GM12878 (cell line): Measurements from ENCODE around the gene SORT1. TPM values are rescaled to one million over a fixed set of nuclear protein-coding genes. Genes with fewer than 3 reads are reported as not detected.

Experiments used
- ATAC-seq: fragments of 200-7000 bp; cut with Tn5 transposase; 3 replicates; pipeline ENCODE4 v1.9.1; 2020; ENCODE audit warnings: mild to moderate bottlenecking, moderate library complexity
- BruUV-seq: library from RNA; stranded (reverse); fragments of 400-500 nt; replicated peaks from 2 replicates; lab custom pipeline; 2021; lab: Mats Ljungman, UMichigan
- CTCF ChIA-PET: fragments of 300-600 bp; sonication (Branson Sonifier 250); formaldehyde crosslinking; extraction: SDS; loops from one replicate; lab custom pipeline; 2021; ENCODE audit warnings: inconsistent platforms; lab: Yijun Ruan, JAX
- POLR2A ChIA-PET: fragments of 350-600 bp; formaldehyde crosslinking; extraction: SDS; loops from one replicate; lab custom pipeline; 2021; ENCODE audit warnings: inconsistent platforms; lab: Charles Lee
- RAD21 ChIA-PET: fragments of 300-600 bp; sonication (Branson Sonifier 250); formaldehyde crosslinking; loops from one replicate; lab custom pipeline; 2023; ENCODE audit warnings: antibody characterized with exemption; ENCODE audit not compliant: unreplicated experiment; lab: Charles Lee
- SMC1A ChIA-PET: fragments of 300-600 bp; sonication (Branson Sonifier 250); formaldehyde crosslinking; loops from one replicate; lab custom pipeline; 2023; ENCODE audit not compliant: unreplicated experiment, uncharacterized antibody; lab: Charles Lee
- DNase-seq: peaks from one replicate; pipeline ENCODE4 v3.0.0-alpha.2; 2011; ENCODE audit warnings: low read depth, low spot score
- FAIRE-seq: peaks from 3 replicates; lab custom pipeline; 2011; peaks lifted over from hg19 to GRCh38; lab: Jason Lieb, UNC
- H2AFZ ChIP-seq: 2 replicates; pipeline ENCODE4 v1.6.0; 2011; ENCODE audit warnings: low read depth, low read length, control low read depth; ENCODE audit not compliant: control insufficient read depth
- H3K27ac ChIP-seq: 2 replicates; pipeline ENCODE4 v1.5.1; 2011; ENCODE audit warnings: control low read depth; ENCODE audit not compliant: control insufficient read depth, insufficient read depth
- H3K27me3 ChIP-seq, 2 experiments: replicated peaks in 1 of 2; 2 replicates each; pipeline versions ENCODE4 v1.6.0 to v1.6.1; 2011; ENCODE audit warnings: low read length in 1 of 2; ENCODE audit not compliant: control insufficient read depth in 2 of 2, insufficient read depth in 2 of 2
- H3K36me3 ChIP-seq, 2 experiments: 2 replicates each; pipeline ENCODE4 v1.5.1; 2011; ENCODE audit warnings: low read length in 1 of 2; ENCODE audit not compliant: control insufficient read depth in 2 of 2, insufficient read depth in 2 of 2
- H3K4me1 ChIP-seq: 2 replicates; pipeline ENCODE4 v1.6.1; 2011; ENCODE audit warnings: mild to moderate bottlenecking, low read length, moderate library complexity, mixed read lengths; ENCODE audit not compliant: control insufficient read depth, insufficient read depth
- H3K4me2 ChIP-seq: 2 replicates; pipeline ENCODE4 v1.6.0; 2011; ENCODE audit warnings: control low read depth; ENCODE audit not compliant: control insufficient read depth, insufficient read depth
- H3K4me3 ChIP-seq: fragments of 200-600 bp; sonication (generic); 2 replicates; pipeline ENCODE4 v1.5.1; 2016
- H3K79me2 ChIP-seq: 2 replicates; pipeline ENCODE4 v1.6.0; 2011; ENCODE audit warnings: low read length; ENCODE audit not compliant: control insufficient read depth, insufficient read depth
- H3K9ac ChIP-seq: 2 replicates; pipeline ENCODE4 v1.8.0; 2011; ENCODE audit warnings: low read length, control low read depth, mixed read lengths; ENCODE audit not compliant: control insufficient read depth, insufficient read depth
- H3K9me3 ChIP-seq: replicated peaks from 3 replicates; pipeline ENCODE4 v1.5.1; 2011; ENCODE audit warnings: mild to moderate bottlenecking, low read length; ENCODE audit not compliant: control insufficient read depth, insufficient read depth
- H4K20me1 ChIP-seq: 2 replicates; pipeline ENCODE4 v1.6.0; 2011; ENCODE audit not compliant: control insufficient read depth, insufficient read depth
- BRCA1 ChIP-seq: IDR thresholded peaks from 2 replicates; pipeline ENCODE4 v1.6.1; 2011; ENCODE audit warnings: low read depth, low read length, improper control_type of control experiment
- RFX5 ChIP-seq: IDR thresholded peaks from 2 replicates; pipeline ENCODE4 v1.6.1; 2011; ENCODE audit warnings: low read depth, low read length, improper control_type of control experiment
- SIN3A ChIP-seq: IDR thresholded peaks from 2 replicates; pipeline ENCODE4 v1.6.1; 2012; ENCODE audit warnings: low read depth, low read length, improper control_type of control experiment
- SUZ12 ChIP-seq: fragments of 200-600 bp; sonication (generic); IDR thresholded peaks from one replicate; pipeline ENCODE4 v1.6.1; 2018; ENCODE audit warnings: antibody characterized with exemption, mild to moderate bottlenecking; ENCODE audit not compliant: unreplicated experiment
- TCF3 ChIP-seq: IDR thresholded peaks from 2 replicates; pipeline ENCODE4 v1.6.1; 2012; ENCODE audit warnings: low read depth, mild to moderate bottlenecking, low read length, borderline replicate concordance; ENCODE audit not compliant: insufficient read depth
- YY1 ChIP-seq: IDR thresholded peaks from 2 replicates; pipeline ENCODE4 v1.6.1; 2011; ENCODE audit warnings: low read depth, mild to moderate bottlenecking, low read length
- WGBS: methylation state at CpG from one replicate; pipeline ENCODE4 v1.1.6; 2016; ENCODE audit warnings: low lambda C conversion rate; ENCODE audit not compliant: insufficient replicate concordance, insufficient coverage; ENCODE audit errors: missing lambda C conversion rate; 5-methylcytosine and 5-hydroxymethylcytosine counted together
- in situ Hi-C: fragments of 300-500 bp; cut with MboI; formaldehyde crosslinking; loops from 9 replicates; pipeline ENCODE4 v1.14.3; 2018; ENCODE audit warnings: mixed read lengths
- intact Hi-C: fragments of 100-400 bp; cut with micrococcal nuclease; formaldehyde crosslinking; loops from one replicate; pipeline ENCODE4 v1.14.2; 2022; ENCODE audit not compliant: unreplicated experiment
- polyA plus RNA-seq, 11 experiments: library from polyadenylated mRNA; depleted of rRNA in 4 of 11; unstranded in 6 of 11; stranded (reverse) in 5 of 11; fragments of >200 nt; fragmentation: Nextera tagmentation in 4 of 11; fragmentation: Illumina TruSeq in 1 of 11; extraction: Ambion mirVana in 4 of 11; extraction: Trizol in 1 of 11; gene quantifications; 1 replicate in 1 of 11; 2 replicates in 10 of 11; pipeline versions ENCODE4 v1.2.1 to v1.2.3, GENCODE V29; 2011 to 2016; ENCODE audit warnings: inconsistent platforms in 2 of 11, missing spikeins in 2 of 11, low read depth in 1 of 11
- total RNA-seq, 4 experiments: library from RNA; depleted of rRNA in 3 of 4; stranded (reverse); fragments of >200 nt in 3 of 4; fragmentation: Illumina TruSeq in 1 of 4; extraction: Trizol in 1 of 4; gene quantifications; 2 replicates each; pipeline versions ENCODE4 v1.2.1 to v1.2.3, GENCODE V29; 2013 to 2021
- TF ChIP-seq, protein P1 (sequence below): IDR thresholded peaks from 2 replicates; pipeline ENCODE4 v1.6.1; 2012; ENCODE audit warnings: improper control_type of control experiment, low read depth, low read length; ENCODE audit not compliant: insufficient replicate concordance
- TF ChIP-seq, protein P2 (sequence below): IDR thresholded peaks from 2 replicates; pipeline ENCODE4 v1.6.1; 2012; ENCODE audit warnings: low read depth, low read length, improper control_type of control experiment
- TF ChIP-seq, protein P3 (sequence below): fragments of 450-650 bp; IDR thresholded peaks from 2 replicates; pipeline ENCODE4 v1.6.1; 2017; ENCODE audit warnings: low read depth, mild to moderate bottlenecking, moderate library complexity
- TF ChIP-seq, protein P4 (sequence below): IDR thresholded peaks from 2 replicates; pipeline ENCODE4 v1.6.1; 2012; ENCODE audit warnings: low read length, inconsistent platforms
- TF ChIP-seq, protein P5 (sequence below): fragments of 450-650 bp; formaldehyde crosslinking; IDR thresholded peaks from 2 replicates; pipeline ENCODE4 v1.4.0; 2020; ENCODE audit warnings: mild to moderate bottlenecking, moderate library complexity

Gene SORT1
- total and polyA plus RNA-seq, 10 of the 15 experiments (the other 5 are each of a cell fraction or from before 2014, with no cell fraction given) = 0.06 to 1.9 (median 0.33) TPM; not detected in 1

DNA sequence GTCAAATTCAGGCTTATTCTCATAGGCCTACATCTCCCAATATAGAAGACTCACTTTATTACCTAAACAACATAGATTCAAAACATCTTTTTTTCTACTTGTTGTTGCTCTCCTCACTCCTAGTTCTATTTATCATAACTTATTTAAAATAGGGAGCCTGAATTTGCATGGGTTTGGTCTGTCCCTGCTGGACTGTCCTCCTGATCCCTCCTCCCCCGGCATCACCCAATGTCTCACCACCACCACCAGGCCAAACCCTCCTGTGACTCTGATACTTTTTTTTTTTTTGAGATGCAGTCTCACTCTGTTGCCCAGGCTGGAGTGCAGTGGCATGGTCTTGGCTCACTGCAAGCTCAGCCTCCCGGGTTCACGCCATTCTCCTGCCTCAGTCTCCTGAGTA lies 59.1 kb downstream of the SORT1 start:
- Histone ChIP-seq H3K4me3 (no peak overlapping the region), H3K9ac (no peak overlapping the region), H4K20me1 (no peaks in the 10 kb centered on the region)
- ChIA-PET SMC1A (no interaction called here), POLR2A (no interaction called here)
- FAIRE-seq = no peak
- in situ Hi-C loops = no loop called here
- intact Hi-C loops = no loop called here
- ATAC-seq = no peak
- no TSS peak for BruUV-seq
- TF ChIP-seq, protein P1, sequence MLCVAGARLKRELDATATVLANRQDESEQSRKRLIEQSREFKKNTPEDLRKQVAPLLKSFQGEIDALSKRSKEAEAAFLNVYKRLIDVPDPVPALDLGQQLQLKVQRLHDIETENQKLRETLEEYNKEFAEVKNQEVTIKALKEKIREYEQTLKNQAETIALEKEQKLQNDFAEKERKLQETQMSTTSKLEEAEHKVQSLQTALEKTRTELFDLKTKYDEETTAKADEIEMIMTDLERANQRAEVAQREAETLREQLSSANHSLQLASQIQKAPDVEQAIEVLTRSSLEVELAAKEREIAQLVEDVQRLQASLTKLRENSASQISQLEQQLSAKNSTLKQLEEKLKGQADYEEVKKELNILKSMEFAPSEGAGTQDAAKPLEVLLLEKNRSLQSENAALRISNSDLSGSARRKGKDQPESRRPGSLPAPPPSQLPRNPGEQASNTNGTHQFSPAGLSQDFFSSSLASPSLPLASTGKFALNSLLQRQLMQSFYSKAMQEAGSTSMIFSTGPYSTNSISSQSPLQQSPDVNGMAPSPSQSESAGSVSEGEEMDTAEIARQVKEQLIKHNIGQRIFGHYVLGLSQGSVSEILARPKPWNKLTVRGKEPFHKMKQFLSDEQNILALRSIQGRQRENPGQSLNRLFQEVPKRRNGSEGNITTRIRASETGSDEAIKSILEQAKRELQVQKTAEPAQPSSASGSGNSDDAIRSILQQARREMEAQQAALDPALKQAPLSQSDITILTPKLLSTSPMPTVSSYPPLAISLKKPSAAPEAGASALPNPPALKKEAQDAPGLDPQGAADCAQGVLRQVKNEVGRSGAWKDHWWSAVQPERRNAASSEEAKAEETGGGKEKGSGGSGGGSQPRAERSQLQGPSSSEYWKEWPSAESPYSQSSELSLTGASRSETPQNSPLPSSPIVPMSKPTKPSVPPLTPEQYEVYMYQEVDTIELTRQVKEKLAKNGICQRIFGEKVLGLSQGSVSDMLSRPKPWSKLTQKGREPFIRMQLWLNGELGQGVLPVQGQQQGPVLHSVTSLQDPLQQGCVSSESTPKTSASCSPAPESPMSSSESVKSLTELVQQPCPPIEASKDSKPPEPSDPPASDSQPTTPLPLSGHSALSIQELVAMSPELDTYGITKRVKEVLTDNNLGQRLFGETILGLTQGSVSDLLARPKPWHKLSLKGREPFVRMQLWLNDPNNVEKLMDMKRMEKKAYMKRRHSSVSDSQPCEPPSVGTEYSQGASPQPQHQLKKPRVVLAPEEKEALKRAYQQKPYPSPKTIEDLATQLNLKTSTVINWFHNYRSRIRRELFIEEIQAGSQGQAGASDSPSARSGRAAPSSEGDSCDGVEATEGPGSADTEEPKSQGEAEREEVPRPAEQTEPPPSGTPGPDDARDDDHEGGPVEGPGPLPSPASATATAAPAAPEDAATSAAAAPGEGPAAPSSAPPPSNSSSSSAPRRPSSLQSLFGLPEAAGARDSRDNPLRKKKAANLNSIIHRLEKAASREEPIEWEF = no peak
- TF ChIP-seq, protein P2, sequence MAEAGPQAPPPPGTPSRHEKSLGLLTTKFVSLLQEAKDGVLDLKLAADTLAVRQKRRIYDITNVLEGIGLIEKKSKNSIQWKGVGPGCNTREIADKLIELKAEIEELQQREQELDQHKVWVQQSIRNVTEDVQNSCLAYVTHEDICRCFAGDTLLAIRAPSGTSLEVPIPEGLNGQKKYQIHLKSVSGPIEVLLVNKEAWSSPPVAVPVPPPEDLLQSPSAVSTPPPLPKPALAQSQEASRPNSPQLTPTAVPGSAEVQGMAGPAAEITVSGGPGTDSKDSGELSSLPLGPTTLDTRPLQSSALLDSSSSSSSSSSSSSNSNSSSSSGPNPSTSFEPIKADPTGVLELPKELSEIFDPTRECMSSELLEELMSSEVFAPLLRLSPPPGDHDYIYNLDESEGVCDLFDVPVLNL = no peak
- TF ChIP-seq YY1 (no peak), RFX5 (no peak), BRCA1 (no peak), TCF3 (no peak), SIN3A (no peak), SUZ12 (no peak)
- TF ChIP-seq, protein P3, sequence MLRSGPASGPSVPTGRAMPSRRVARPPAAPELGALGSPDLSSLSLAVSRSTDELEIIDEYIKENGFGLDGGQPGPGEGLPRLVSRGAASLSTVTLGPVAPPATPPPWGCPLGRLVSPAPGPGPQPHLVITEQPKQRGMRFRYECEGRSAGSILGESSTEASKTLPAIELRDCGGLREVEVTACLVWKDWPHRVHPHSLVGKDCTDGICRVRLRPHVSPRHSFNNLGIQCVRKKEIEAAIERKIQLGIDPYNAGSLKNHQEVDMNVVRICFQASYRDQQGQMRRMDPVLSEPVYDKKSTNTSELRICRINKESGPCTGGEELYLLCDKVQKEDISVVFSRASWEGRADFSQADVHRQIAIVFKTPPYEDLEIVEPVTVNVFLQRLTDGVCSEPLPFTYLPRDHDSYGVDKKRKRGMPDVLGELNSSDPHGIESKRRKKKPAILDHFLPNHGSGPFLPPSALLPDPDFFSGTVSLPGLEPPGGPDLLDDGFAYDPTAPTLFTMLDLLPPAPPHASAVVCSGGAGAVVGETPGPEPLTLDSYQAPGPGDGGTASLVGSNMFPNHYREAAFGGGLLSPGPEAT = no peak
- TF ChIP-seq, protein P4, sequence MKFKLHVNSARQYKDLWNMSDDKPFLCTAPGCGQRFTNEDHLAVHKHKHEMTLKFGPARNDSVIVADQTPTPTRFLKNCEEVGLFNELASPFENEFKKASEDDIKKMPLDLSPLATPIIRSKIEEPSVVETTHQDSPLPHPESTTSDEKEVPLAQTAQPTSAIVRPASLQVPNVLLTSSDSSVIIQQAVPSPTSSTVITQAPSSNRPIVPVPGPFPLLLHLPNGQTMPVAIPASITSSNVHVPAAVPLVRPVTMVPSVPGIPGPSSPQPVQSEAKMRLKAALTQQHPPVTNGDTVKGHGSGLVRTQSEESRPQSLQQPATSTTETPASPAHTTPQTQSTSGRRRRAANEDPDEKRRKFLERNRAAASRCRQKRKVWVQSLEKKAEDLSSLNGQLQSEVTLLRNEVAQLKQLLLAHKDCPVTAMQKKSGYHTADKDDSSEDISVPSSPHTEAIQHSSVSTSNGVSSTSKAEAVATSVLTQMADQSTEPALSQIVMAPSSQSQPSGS = no peak
- TF ChIP-seq, protein P5, sequence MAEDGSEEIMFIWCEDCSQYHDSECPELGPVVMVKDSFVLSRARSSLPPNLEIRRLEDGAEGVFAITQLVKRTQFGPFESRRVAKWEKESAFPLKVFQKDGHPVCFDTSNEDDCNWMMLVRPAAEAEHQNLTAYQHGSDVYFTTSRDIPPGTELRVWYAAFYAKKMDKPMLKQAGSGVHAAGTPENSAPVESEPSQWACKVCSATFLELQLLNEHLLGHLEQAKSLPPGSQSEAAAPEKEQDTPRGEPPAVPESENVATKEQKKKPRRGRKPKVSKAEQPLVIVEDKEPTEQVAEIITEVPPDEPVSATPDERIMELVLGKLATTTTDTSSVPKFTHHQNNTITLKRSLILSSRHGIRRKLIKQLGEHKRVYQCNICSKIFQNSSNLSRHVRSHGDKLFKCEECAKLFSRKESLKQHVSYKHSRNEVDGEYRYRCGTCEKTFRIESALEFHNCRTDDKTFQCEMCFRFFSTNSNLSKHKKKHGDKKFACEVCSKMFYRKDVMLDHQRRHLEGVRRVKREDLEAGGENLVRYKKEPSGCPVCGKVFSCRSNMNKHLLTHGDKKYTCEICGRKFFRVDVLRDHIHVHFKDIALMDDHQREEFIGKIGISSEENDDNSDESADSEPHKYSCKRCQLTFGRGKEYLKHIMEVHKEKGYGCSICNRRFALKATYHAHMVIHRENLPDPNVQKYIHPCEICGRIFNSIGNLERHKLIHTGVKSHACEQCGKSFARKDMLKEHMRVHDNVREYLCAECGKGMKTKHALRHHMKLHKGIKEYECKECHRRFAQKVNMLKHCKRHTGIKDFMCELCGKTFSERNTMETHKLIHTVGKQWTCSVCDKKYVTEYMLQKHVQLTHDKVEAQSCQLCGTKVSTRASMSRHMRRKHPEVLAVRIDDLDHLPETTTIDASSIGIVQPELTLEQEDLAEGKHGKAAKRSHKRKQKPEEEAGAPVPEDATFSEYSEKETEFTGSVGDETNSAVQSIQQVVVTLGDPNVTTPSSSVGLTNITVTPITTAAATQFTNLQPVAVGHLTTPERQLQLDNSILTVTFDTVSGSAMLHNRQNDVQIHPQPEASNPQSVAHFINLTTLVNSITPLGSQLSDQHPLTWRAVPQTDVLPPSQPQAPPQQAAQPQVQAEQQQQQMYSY (CRISPR knock-in tag) = no peak
- TF ChIP-seq, all 136 proteins: peak for 0
- Histone ChIP-seq H3K79me2 (no peaks in the 10 kb centered on the region), H3K4me1 (no peaks in the 10 kb centered on the region), H3K9me3 (no peaks in the 10 kb centered on the region), H2AFZ (no peak overlapping the region), H3K4me2 (no peak overlapping the region), H3K27ac (no peak overlapping the region), H3K36me3 (no peaks in the 10 kb centered on the region), H3K27me3 (no peaks in the 10 kb centered on the region)
- no peak for DNase-seq
- RAD21 ChIA-PET = no interaction called here
- WGBS = 87% methylated on average over 3 of the region's 3 CpGs
- CTCF ChIA-PET = no interaction called here
